SK-N-SH (cell line): ENCODE results near the gene S100P. TPM values are rescaled to one million over a fixed set of nuclear protein-coding genes. Genes with fewer than 3 reads are reported as not detected.
"Not testable (repeated sequence)": the region's sequence is repeated elsewhere in the genome, so short reads cannot be mapped to it uniquely, and the experiment has no call there.

Source experiments
- CTCF ChIA-PET: fragments of 300-600, 350-600 bp; formaldehyde crosslinking; extraction: SDS; loops from one replicate; lab custom pipeline; 2021; lab: Yijun Ruan, JAX
- POLR2A ChIA-PET: fragments of 350-600 bp; sonication (Branson Sonifier 250); formaldehyde crosslinking; extraction: SDS; loops from one replicate; lab custom pipeline; 2020; ENCODE audit warnings: antibody characterized with exemption, inconsistent platforms; lab: Yijun Ruan, JAX
- DNase-seq: peaks from one replicate; pipeline ENCODE4 v3.0.0; 2012
- H2AFZ ChIP-seq: fragments of 200-600 bp; sonication (generic); 2 replicates; pipeline ENCODE4 v1.8.1; 2016; ENCODE audit warnings: antibody characterized with exemption, mild to moderate bottlenecking, low read depth
- H3F3A ChIP-seq: fragments of 200-600 bp; sonication (generic); replicated peaks from 2 replicates; pipeline ENCODE3; 2016; ENCODE audit warnings: antibody characterized with exemption, mild to moderate bottlenecking; ENCODE audit not compliant: insufficient read depth
- H3K27ac ChIP-seq, 2 experiments: fragments of 200-500 bp in 1 of 2; fragments of 200-600 bp in 1 of 2; sonication (Bioruptor generic) in 1 of 2; sonication (generic), shearing (Covaris generic) in 1 of 2; 2 replicates each; pipeline versions ENCODE4 v1.5.1 to v1.6.1; 2014 to 2016; ENCODE audit warnings: low read depth in 2 of 2, inconsistent platforms in 1 of 2, low read length in 1 of 2, mild to moderate bottlenecking in 1 of 2, mixed read lengths in 1 of 2
- H3K27me3 ChIP-seq: fragments of 200-600 bp; sonication (generic), shearing (Covaris generic); 2 replicates; pipeline ENCODE4 v1.6.1; 2016; ENCODE audit warnings: mixed run types; ENCODE audit not compliant: insufficient read depth
- H3K36me3 ChIP-seq, 2 experiments: fragments of 200-500 bp in 1 of 2; fragments of 200-600 bp in 1 of 2; sonication (Bioruptor generic) in 1 of 2; sonication (generic) in 1 of 2; replicated peaks in 1 of 2; 2 replicates each; pipeline versions ENCODE3 to v1.5.1; 2014 to 2016; ENCODE audit warnings: low read length in 1 of 2, mild to moderate bottlenecking in 1 of 2; ENCODE audit not compliant: insufficient read depth in 2 of 2, control insufficient read depth in 1 of 2
- H3K4me1 ChIP-seq, 2 experiments: fragments of 200-500 bp in 1 of 2; fragments of 200-600 bp in 1 of 2; sonication (Bioruptor generic) in 1 of 2; sonication (generic), shearing (Covaris generic) in 1 of 2; 2 replicates each; pipeline versions ENCODE4 v1.5.1 to v1.6.1; 2014 to 2016; ENCODE audit warnings: low read depth in 1 of 2, low read length in 1 of 2, mixed run types in 1 of 2; ENCODE audit not compliant: insufficient read depth in 2 of 2, control insufficient read depth in 1 of 2
- H3K4me2 ChIP-seq: fragments of 200-600 bp; sonication (generic), shearing (Covaris generic); 2 replicates; pipeline ENCODE4 v1.6.1; 2017; ENCODE audit warnings: mixed run types
- H3K4me3 ChIP-seq, 2 experiments: fragments of 200-500 bp in 1 of 2; fragments of 200-600 bp in 1 of 2; sonication (Bioruptor generic) in 1 of 2; sonication (generic), shearing (Covaris generic) in 1 of 2; 2 replicates each; pipeline versions ENCODE4 v1.5.1 to v1.8.1; 2014 to 2016; ENCODE audit warnings: low read depth in 2 of 2, inconsistent platforms in 1 of 2, low read length in 1 of 2, mild to moderate bottlenecking in 1 of 2, mixed read lengths in 1 of 2, moderate library complexity in 1 of 2
- H3K79me2 ChIP-seq: fragments of 200-600 bp; sonication (generic); 2 replicates; pipeline ENCODE4 v1.8.1; 2017; ENCODE audit warnings: mild to moderate bottlenecking; ENCODE audit not compliant: insufficient read depth
- H3K9ac ChIP-seq: fragments of 200-600 bp; sonication (generic); 2 replicates; pipeline ENCODE4 v1.6.1; 2017; ENCODE audit warnings: mixed run types
- H3K9me2 ChIP-seq: fragments of 200-600 bp; sonication (generic); 2 replicates; pipeline ENCODE4 v1.6.1; 2017; ENCODE audit warnings: mixed run types
- H3K9me3 ChIP-seq: fragments of 200-600 bp; sonication (generic); 2 replicates; pipeline ENCODE4 v1.6.1; 2017; ENCODE audit warnings: mixed run types, mild to moderate bottlenecking, moderate library complexity
- H4K20me1 ChIP-seq: fragments of 200-600 bp; sonication (generic); 2 replicates; pipeline ENCODE4 v1.6.1; 2017; ENCODE audit warnings: mild to moderate bottlenecking, mixed run types; ENCODE audit not compliant: insufficient read depth
- ELF1 ChIP-seq: IDR thresholded peaks from 2 replicates; pipeline ENCODE4 v1.4.0; 2012
- JUND ChIP-seq: IDR thresholded peaks from 2 replicates; pipeline ENCODE4 v1.4.0; 2012
- MAX ChIP-seq: IDR thresholded peaks from 2 replicates; pipeline ENCODE4 v1.4.0; 2012; ENCODE audit warnings: low read depth
- NRF1 ChIP-seq: IDR thresholded peaks from 2 replicates; pipeline ENCODE4 v1.6.1; 2012; ENCODE audit warnings: low read depth, mild to moderate bottlenecking, low read length
- POLR2AphosphoS5 ChIP-seq: IDR thresholded peaks from 2 replicates; pipeline ENCODE4 v1.6.1; 2012; ENCODE audit warnings: low read depth, low read length
- RFX5 ChIP-seq: IDR thresholded peaks from 2 replicates; pipeline ENCODE4 v1.6.1; 2012; ENCODE audit warnings: mild to moderate bottlenecking, improper control_type of control experiment, low read length
- TEAD4 ChIP-seq: IDR thresholded peaks from 2 replicates; pipeline ENCODE4 v1.4.0; 2012; ENCODE audit warnings: mild to moderate bottlenecking, borderline replicate concordance; ENCODE audit not compliant: insufficient read depth
- WGBS: methylation state at CpG from one replicate; pipeline ENCODE4 v1.1.6; 2017; ENCODE audit warnings: low lambda C conversion rate; 5-methylcytosine and 5-hydroxymethylcytosine counted together
- polyA plus RNA-seq, 3 experiments: library from polyadenylated mRNA; depleted of rRNA; stranded (reverse); fragments of >200 nt; gene quantifications; 2 replicates each; pipeline ENCODE4 v1.2.3, GENCODE V29; 2012
- TF ChIP-seq, protein P1 (sequence below): IDR thresholded peaks from 2 replicates; pipeline ENCODE4 v1.6.1; 2012; ENCODE audit warnings: mild to moderate bottlenecking, low read depth, low read length, moderate library complexity

Gene S100P
- polyA plus RNA-seq, 1 of the 3 experiments (the other 2 are of a cell fraction) = not detected

GRCh38 chr4:6671648-6672047 lies 22.0 kb upstream of the S100P start:
- H3F3A ChIP-seq = peaks cover 16% of the 10 kb centered on the region
- POLR2A ChIA-PET = no interaction called here
- TF ChIP-seq MAX = no peak
- TF ChIP-seq TEAD4 = no peak
- TF ChIP-seq, protein P1, sequence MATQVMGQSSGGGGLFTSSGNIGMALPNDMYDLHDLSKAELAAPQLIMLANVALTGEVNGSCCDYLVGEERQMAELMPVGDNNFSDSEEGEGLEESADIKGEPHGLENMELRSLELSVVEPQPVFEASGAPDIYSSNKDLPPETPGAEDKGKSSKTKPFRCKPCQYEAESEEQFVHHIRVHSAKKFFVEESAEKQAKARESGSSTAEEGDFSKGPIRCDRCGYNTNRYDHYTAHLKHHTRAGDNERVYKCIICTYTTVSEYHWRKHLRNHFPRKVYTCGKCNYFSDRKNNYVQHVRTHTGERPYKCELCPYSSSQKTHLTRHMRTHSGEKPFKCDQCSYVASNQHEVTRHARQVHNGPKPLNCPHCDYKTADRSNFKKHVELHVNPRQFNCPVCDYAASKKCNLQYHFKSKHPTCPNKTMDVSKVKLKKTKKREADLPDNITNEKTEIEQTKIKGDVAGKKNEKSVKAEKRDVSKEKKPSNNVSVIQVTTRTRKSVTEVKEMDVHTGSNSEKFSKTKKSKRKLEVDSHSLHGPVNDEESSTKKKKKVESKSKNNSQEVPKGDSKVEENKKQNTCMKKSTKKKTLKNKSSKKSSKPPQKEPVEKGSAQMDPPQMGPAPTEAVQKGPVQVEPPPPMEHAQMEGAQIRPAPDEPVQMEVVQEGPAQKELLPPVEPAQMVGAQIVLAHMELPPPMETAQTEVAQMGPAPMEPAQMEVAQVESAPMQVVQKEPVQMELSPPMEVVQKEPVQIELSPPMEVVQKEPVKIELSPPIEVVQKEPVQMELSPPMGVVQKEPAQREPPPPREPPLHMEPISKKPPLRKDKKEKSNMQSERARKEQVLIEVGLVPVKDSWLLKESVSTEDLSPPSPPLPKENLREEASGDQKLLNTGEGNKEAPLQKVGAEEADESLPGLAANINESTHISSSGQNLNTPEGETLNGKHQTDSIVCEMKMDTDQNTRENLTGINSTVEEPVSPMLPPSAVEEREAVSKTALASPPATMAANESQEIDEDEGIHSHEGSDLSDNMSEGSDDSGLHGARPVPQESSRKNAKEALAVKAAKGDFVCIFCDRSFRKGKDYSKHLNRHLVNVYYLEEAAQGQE = no peak
- no peak for TF ChIP-seq POLR2AphosphoS5
- TF ChIP-seq JUND = no peak
- TF ChIP-seq, all 33 proteins: peak for 0
- Histone ChIP-seq H3K4me3 (no peak overlapping the region), H3K9me3 (no peaks in the 10 kb centered on the region), H3K9ac (no peak overlapping the region), H3K36me3 (peaks cover 9 to 11% of the 10 kb centered on the region in 2 experiments), H4K20me1 (peaks cover 14% of the 10 kb centered on the region), H3K4me1 (peaks cover 16 to 17% of the 10 kb centered on the region in 2 experiments; a peak in 2 of 4 replicates), H2AFZ (no peak overlapping the region), H3K9me2 (no peaks in the 10 kb centered on the region), H3K4me2 (no peak overlapping the region), H3K79me2 (peaks cover 23% of the 10 kb centered on the region), H3K27ac (no peak overlapping the region), H3K27me3 (no peaks in the 10 kb centered on the region)
- CTCF ChIA-PET = no interaction called here
- DNase-seq = no peak
- 89% methylated on average over 1 of the region's 1 CpG for WGBS

DNA sequence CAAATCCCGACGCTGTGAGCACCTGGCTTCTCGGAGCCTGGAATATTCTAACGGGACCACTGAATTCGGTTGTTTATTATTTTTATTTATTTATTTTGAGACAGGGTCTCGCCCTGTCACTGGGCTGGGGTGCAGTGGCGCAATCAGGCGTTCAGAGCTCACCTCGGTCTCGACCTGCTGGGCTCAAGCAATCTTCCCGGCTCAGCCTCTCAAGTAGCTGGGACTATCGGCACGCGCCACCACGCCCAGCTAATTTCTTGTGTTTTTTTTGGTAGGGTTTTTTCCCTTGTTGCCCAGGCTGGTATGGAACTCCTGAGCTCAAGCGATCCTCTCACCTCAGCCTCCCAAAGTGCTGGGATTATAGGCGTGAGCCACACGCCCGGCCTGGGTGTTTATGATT lies 21.5 kb upstream of the S100P start:
- POLR2A ChIA-PET = no interaction called here

DNA sequence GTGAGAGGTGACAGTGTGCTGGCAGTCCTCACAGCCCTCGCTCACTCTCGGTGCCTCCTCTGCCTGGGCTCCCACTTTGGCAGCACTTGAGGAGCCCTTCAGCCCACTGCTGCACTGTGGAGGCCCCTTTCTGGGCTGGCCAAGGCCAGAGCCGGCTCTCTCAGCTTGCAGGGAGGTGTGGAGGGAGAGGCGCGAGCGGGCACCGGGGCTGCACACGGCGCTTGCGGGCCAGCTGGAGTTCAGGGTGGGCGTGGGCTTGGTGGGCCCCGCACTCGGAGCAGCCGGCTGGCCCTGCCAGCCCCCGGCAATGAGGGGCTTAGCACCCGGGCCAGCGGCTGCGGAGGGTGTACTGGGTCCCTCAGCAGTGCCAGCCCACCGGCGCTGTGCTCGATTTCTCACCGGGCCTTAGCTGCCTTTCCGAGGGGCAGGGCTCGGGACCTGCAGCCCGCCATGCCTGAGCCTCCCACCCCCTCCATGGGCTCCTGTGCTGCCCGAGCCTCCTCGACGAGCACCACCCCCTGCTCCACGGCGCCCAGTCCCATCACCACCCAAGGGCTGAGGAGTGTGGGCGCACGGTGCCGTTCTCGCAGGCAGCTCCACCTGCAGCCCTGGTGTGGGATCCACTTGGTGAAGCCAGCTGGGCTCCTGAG lies 21.0 kb upstream of the S100P start:
- Histone ChIP-seq H3K36me3 (peaks cover 9 to 12% of the 10 kb centered on the region in 2 experiments), H3F3A (peaks cover 16% of the 10 kb centered on the region), H3K27ac (peak overlapping the region in 1 of 2 experiments; percentile 91; a peak in 2 of 4 replicates), H3K4me3 (peak overlapping the region; percentile 73 to 87; a peak in 3 of 4 replicates), H3K4me2 (peak overlapping the region; percentile 83), H2AFZ (peak overlapping the region; percentile 99; the same call in 1 of the 2 replicates), H3K79me2 (peaks cover 33% of the 10 kb centered on the region), H4K20me1 (peaks cover 14% of the 10 kb centered on the region), H3K4me1 (peaks cover 16 to 20% of the 10 kb centered on the region in 2 experiments; a peak in 2 of 4 replicates)
- ChIA-PET CTCF (interaction anchor here (1.3 to 3.5 kb wide), 2 partner anchors 10 to 125 kb away, joined by 3 to 25 read pairs; no protein-coding TSS in a partner anchor), POLR2A (interaction anchor here (0.8 to 1.6 kb wide), 7 partner anchors 14 to 122 kb away, joined by 3 to 11 read pairs (median 4); partner anchors contain the start of genes MAN2B2, MRFAP1, MRFAP1L1 and S100P)
- not testable (repeated sequence) for DNase-seq, H3K9ac ChIP-seq, H3K27me3 ChIP-seq, H3K9me3 ChIP-seq, H3K9me2 ChIP-seq
- WGBS = 98% methylated on average over 8 of the region's 34 CpGs

More for the DNA sequence above, 21.5 kb upstream of the S100P start:
- CTCF ChIA-PET = no interaction called here
- Histone ChIP-seq H3K79me2 (peaks cover 28% of the 10 kb centered on the region), H3K36me3 (peaks cover 9 to 12% of the 10 kb centered on the region in 2 experiments), H3K4me2 (no peak overlapping the region), H3K27me3 (no peaks in the 10 kb centered on the region), H3K9me2 (no peaks in the 10 kb centered on the region), H4K20me1 (peaks cover 14% of the 10 kb centered on the region), H3K27ac (no peak overlapping the region), H3K4me1 (peaks cover 16 to 20% of the 10 kb centered on the region in 2 experiments; a peak in 2 of 4 replicates), H3K4me3 (no peak overlapping the region), H2AFZ (no peak overlapping the region), H3F3A (peaks cover 16% of the 10 kb centered on the region), H3K9ac (no peak overlapping the region), H3K9me3 (no peaks in the 10 kb centered on the region)
- no peak for DNase-seq
- WGBS = 97% methylated on average over 19 of the region's 19 CpGs
- TF ChIP-seq NRF1 (no peak), ELF1 (no peak), RFX5 (no peak)
